T-helper 9 cell (primary cell): ENCODE data around the gene C1orf232.

Source experiments
- DNase-seq: peaks from one replicate; pipeline ENCODE4 v3.0.0-alpha.2; 2020

The C1orf232 gene

GRCh38 chr1:26122988-26123973, 45.5 kb downstream of the C1orf232 start:
- no peak for DNase-seq

GRCh38 chr1:26121854-26122773, 46.6 kb downstream of the C1orf232 start:
- no peak for DNase-seq

- no peak for DNase-seq
These were observed 48.7 kb downstream of the C1orf232 start for GRCh38 chr1:26119892-26120608.

- DNase-seq, result no peak
These were observed 54.4 kb downstream of the C1orf232 start for GRCh38 chr1:26114165-26114927.
